SK-N-SH treated with all-trans-retinoic acid at 6 μM for 48 hours (cell line): Measurements from ENCODE around the gene GMPR2.

ENCODE experiments used
- CREB5 ChIP-seq: fragments of 250-450 bp; sonication (Bioruptor Pico); IDR thresholded peaks from 2 replicates; pipeline ENCODE4 v1.5.1; 2020; ENCODE audit warnings: low read depth, mild to moderate bottlenecking, moderate library complexity
- GLIS3 ChIP-seq: fragments of 250-450 bp; sonication (Bioruptor Pico); IDR thresholded peaks from 2 replicates; pipeline ENCODE4 v1.5.0; 2020; ENCODE audit warnings: mild to moderate bottlenecking, moderate library complexity
- ISL1 ChIP-seq: fragments of 250-450 bp; sonication (Bioruptor Pico); IDR thresholded peaks from 2 replicates; pipeline ENCODE4 v2.1.2; 2022; ENCODE audit warnings: mild to moderate bottlenecking, moderate library complexity
- PATZ1 ChIP-seq: fragments of 250-450 bp; sonication (Bioruptor Pico); IDR thresholded peaks from 2 replicates; pipeline ENCODE4 v1.8.0; 2020; ENCODE audit warnings: mild to moderate bottlenecking, moderate library complexity, borderline replicate concordance
- PPARA ChIP-seq: fragments of 250-450 bp; sonication (Bioruptor Pico); IDR thresholded peaks from 2 replicates; pipeline ENCODE4 v1.5.0; 2020; ENCODE audit warnings: mild to moderate bottlenecking, borderline replicate concordance
- TOX ChIP-seq: fragments of 250-450 bp; sonication (Bioruptor Pico); IDR thresholded peaks from 2 replicates; pipeline ENCODE4 v1.8.0; 2021; ENCODE audit warnings: mild to moderate bottlenecking, moderate library complexity, borderline replicate concordance
- ZFP30 ChIP-seq: fragments of 450-650 bp; formaldehyde crosslinking; IDR thresholded peaks from 2 replicates; pipeline ENCODE4 v1.5.0; 2022; ENCODE audit warnings: mild to moderate bottlenecking, moderate library complexity

- no peak for TF ChIP-seq GLIS3
- no peak for TF ChIP-seq PPARA (CRISPR knock-in tag)
- TF ChIP-seq PATZ1 (CRISPR knock-in tag) = no peak
- TF ChIP-seq ZFP30 (CRISPR knock-in tag) = no peak
- TF ChIP-seq TOX (CRISPR knock-in tag) = no peak
- no peak for TF ChIP-seq CREB5 (CRISPR knock-in tag)
- TF ChIP-seq ISL1 (CRISPR knock-in tag) = no peak
These were observed 39.7 kb downstream of the GMPR2 start for GRCh38 chr14:24272467-24272866.
